Glutamatergic neuron (in vitro differentiated cells): ENCODE measurements around the gene GALNS. TPM values are rescaled to one million over a fixed set of nuclear protein-coding genes. Genes with fewer than 3 reads are reported as not detected.

Experiments used
- DNase-seq: peaks from one replicate; pipeline ENCODE4 v3.0.0; 2022
- H3K27ac Mint-ChIP-seq: one replicate; pipeline ENCODE4 v1.8.0; 2020; ENCODE audit warnings: mild to moderate bottlenecking, mixed read lengths, inconsistent platforms; ENCODE audit not compliant: unreplicated experiment
- H3K27me3 Mint-ChIP-seq: one replicate; pipeline ENCODE4 v1.8.0; 2020; ENCODE audit warnings: mild to moderate bottlenecking, moderate library complexity, mixed read lengths, inconsistent platforms; ENCODE audit not compliant: unreplicated experiment
- H3K36me3 Mint-ChIP-seq: one replicate; pipeline ENCODE4 v1.8.0; 2020; ENCODE audit warnings: mild to moderate bottlenecking, mixed read lengths, inconsistent platforms; ENCODE audit not compliant: unreplicated experiment
- H3K4me1 Mint-ChIP-seq: one replicate; pipeline ENCODE4 v1.8.0; 2020; ENCODE audit warnings: mild to moderate bottlenecking, low read depth, mixed read lengths, inconsistent platforms; ENCODE audit not compliant: unreplicated experiment
- H3K4me3 Mint-ChIP-seq: one replicate; pipeline ENCODE4 v1.8.0; 2020; ENCODE audit warnings: mild to moderate bottlenecking, mixed read lengths, inconsistent platforms; ENCODE audit not compliant: unreplicated experiment
- H3K9me3 Mint-ChIP-seq: one replicate; pipeline ENCODE4 v1.8.0; 2020; ENCODE audit warnings: mild to moderate bottlenecking, moderate library complexity, mixed read lengths, inconsistent platforms; ENCODE audit not compliant: unreplicated experiment
- CTCF ChIP-seq: fragments of 200-600 bp; sonication (generic); IDR thresholded peaks from one replicate; pipeline ENCODE4 v1.5.0; 2021; ENCODE audit not compliant: partially characterized antibody, unreplicated experiment
- long read RNA-seq: library from polyadenylated mRNA; unstranded; transcript quantifications from one replicate; pipeline ENCODE4 v2.0.0, GENCODE V29; 2020; ENCODE audit not compliant: unreplicated experiment
- total RNA-seq: library from RNA; stranded (reverse); fragmentation: NEBNext Ultra II Directional; extraction: Animal tissue kit (Norgen Biotek cat#: 25700); gene quantifications from one replicate; pipeline ENCODE4 v1.2.1, GENCODE V29; 2021; ENCODE audit not compliant: unreplicated experiment

The GALNS gene, protein sequence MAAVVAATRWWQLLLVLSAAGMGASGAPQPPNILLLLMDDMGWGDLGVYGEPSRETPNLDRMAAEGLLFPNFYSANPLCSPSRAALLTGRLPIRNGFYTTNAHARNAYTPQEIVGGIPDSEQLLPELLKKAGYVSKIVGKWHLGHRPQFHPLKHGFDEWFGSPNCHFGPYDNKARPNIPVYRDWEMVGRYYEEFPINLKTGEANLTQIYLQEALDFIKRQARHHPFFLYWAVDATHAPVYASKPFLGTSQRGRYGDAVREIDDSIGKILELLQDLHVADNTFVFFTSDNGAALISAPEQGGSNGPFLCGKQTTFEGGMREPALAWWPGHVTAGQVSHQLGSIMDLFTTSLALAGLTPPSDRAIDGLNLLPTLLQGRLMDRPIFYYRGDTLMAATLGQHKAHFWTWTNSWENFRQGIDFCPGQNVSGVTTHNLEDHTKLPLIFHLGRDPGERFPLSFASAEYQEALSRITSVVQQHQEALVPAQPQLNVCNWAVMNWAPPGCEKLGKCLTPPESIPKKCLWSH
- total RNA-seq: 31.7 TPM
- long read RNA-seq, partial matches to known transcripts: 1 of 6 reads
- long read RNA-seq, other reads (novel, unspliced or antisense): 1 of 6 reads

- peaks cover 6% of the 10 kb centered on the region for H3K27me3 Mint-ChIP-seq
- peak within 1 kb of the TSS; percentile 87 for H3K27ac Mint-ChIP-seq
- H3K4me1 Mint-ChIP-seq: peaks cover 6% of the 10 kb centered on the region
- peak within 1 kb of the TSS; percentile 96 for H3K4me3 Mint-ChIP-seq
- H3K36me3 Mint-ChIP-seq: peaks cover 6% of the 10 kb centered on the region
- peak; percentile 100 for DNase-seq
- H3K9me3 Mint-ChIP-seq: peaks cover 17% of the 10 kb centered on the region
- no peak for TF ChIP-seq CTCF
Measured at GRCh38 chr16:88856828-88857727, at the start of gene GALNS, which contains the start of gene TRAPPC2L. GALNS (minus strand) TSS chr16:88856947; CDS start chr16:88856877, 70 bp downstream. TRAPPC2L (plus strand) TSS chr16:88857127; CDS start chr16:88857151, 24 bp downstream.

DNA sequence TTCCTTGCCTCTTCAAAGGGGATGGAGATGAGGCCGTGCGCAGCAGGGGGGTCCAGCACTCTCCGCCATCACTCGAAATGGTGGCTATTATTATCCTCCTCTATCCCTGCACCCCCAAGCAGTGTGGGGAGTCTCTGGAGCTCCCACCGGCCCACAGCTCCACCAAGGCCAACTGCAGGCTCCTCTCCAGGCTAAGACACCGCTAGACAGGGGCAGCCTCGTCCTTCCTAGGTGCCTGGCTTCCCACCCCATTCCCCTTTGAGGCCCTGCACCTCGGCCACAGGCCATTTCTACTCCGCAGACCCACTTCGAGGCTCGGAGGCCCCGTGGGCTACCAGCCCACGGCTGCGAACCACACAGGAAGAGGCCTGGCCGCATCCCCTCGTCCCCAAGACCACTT is 49.3 kb upstream of the GALNS start:
- DNase-seq: no peak
- TF ChIP-seq CTCF: no peak
- peaks cover 5% of the 10 kb centered on the region for H3K9me3 Mint-ChIP-seq
- no peaks in the 10 kb centered on the region for H3K36me3 Mint-ChIP-seq
- no peak overlapping the region for H3K4me3 Mint-ChIP-seq
- no peak overlapping the region for H3K27ac Mint-ChIP-seq
- H3K4me1 Mint-ChIP-seq: peaks cover 9% of the 10 kb centered on the region
- H3K27me3 Mint-ChIP-seq: peaks cover 10% of the 10 kb centered on the region

- Mint-ChIP-seq H3K27me3 (peaks cover 10% of the 10 kb centered on the region), H3K9me3 (peaks cover 5% of the 10 kb centered on the region), H3K27ac (no peak overlapping the region), H3K36me3 (no peaks in the 10 kb centered on the region), H3K4me3 (no peak overlapping the region), H3K4me1 (peaks cover 8% of the 10 kb centered on the region)
- no peak for TF ChIP-seq CTCF
- DNase-seq: no peak
Measured at GRCh38 chr16:88905563-88905962, 48.8 kb upstream of the GALNS start.

DNA sequence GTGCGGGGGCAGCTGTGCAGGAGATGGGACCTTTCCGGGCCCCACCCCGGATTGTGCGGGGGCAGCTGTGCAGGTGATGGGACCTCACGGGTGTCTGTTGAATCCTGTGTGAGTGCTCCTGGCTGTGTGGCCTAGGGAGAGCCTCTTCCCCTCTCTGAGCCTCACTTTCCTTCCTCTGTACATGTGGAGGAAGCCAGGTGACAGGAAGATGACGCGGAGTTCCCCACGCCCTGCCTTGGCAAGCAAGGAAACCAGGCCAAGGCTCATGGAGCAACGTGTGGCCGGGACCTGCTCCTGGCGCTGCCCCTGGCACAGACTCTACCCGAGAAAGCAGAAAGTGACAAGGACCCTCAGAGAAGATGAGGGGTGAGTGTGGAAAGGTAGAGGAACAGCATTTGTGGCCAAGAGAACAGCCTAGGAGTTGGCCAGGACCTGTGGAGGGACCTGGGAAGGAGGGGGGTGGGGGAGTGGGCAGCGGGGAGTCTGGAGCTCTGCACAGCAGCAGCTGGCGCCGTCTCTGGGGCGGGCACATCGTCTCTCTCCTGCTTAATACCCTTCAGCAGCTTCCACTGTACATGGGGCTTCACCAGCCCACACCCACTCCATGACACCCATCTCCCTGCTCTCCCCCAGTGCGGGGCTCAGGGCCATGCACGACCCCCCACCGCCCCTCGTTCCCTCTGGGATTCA is 48.1 kb upstream of the GALNS start:
- peaks cover 7% of the 10 kb centered on the region for H3K27me3 Mint-ChIP-seq
- no peak for TF ChIP-seq CTCF
- H3K4me3 Mint-ChIP-seq: no peak overlapping the region
- peaks cover 2% of the 10 kb centered on the region for H3K9me3 Mint-ChIP-seq
- no peak for DNase-seq
- H3K4me1 Mint-ChIP-seq: peaks cover 8% of the 10 kb centered on the region
- H3K27ac Mint-ChIP-seq: no peak overlapping the region
- H3K36me3 Mint-ChIP-seq: no peaks in the 10 kb centered on the region
